Fibroblast of lung (primary cell): ENCODE data around the gene DNAJA3. TPM values are rescaled to one million over a fixed set of nuclear protein-coding genes. Genes with fewer than 3 reads are reported as not detected.

Experiments
- DNase-seq, 2 donors: peaks; one replicate each; pipeline versions ENCODE4 v3.0.0 to v3.0.0-alpha.2; 2010; ENCODE audit warnings: low read depth in 2 of 2
- H2AFZ ChIP-seq: 2 replicates; pipeline ENCODE4 v1.5.1; 2012; ENCODE audit warnings: low read length, control low read depth, inconsistent platforms
- H3K27ac ChIP-seq: 2 replicates; pipeline ENCODE4 v1.5.1; 2011; ENCODE audit warnings: low read length, control low read depth; ENCODE audit not compliant: insufficient read depth
- H3K27me3 ChIP-seq: 2 replicates; pipeline ENCODE4 v1.5.1; 2011; ENCODE audit warnings: mild to moderate bottlenecking, low read length; ENCODE audit not compliant: control insufficient read depth, insufficient read depth
- H3K36me3 ChIP-seq: 2 replicates; pipeline ENCODE4 v1.5.1; 2011; ENCODE audit warnings: low read length; ENCODE audit not compliant: control insufficient read depth, insufficient read depth
- H3K4me1 ChIP-seq: 2 replicates; pipeline ENCODE4 v1.5.1; 2011; ENCODE audit warnings: low read length; ENCODE audit not compliant: control insufficient read depth, insufficient read depth; ENCODE audit errors: extremely low read depth
- H3K4me2 ChIP-seq: 2 replicates; pipeline ENCODE4 v1.5.1; 2011; ENCODE audit warnings: low read length, control low read depth; ENCODE audit not compliant: insufficient read depth; ENCODE audit errors: extremely low read depth
- H3K4me3 ChIP-seq, 4 experiments: fragments of 200-600 bp in 1 of 4; sonication (generic) in 1 of 4; replicated peaks in 1 of 4; 2 replicates each; pipeline ENCODE4 v1.5.1; 2011 to 2016; ENCODE audit warnings: low read length in 4 of 4, low read depth in 3 of 4, mild to moderate bottlenecking in 3 of 4, control low read depth in 2 of 4, inconsistent platforms in 1 of 4, mixed read lengths in 1 of 4; ENCODE audit not compliant: insufficient read depth in 1 of 4; ENCODE audit errors: control extremely low read depth in 1 of 4
- H3K79me2 ChIP-seq: 2 replicates; pipeline ENCODE4 v1.5.1; 2012; ENCODE audit warnings: mild to moderate bottlenecking, low read length, inconsistent platforms; ENCODE audit not compliant: control insufficient read depth, insufficient read depth
- H3K9ac ChIP-seq: 2 replicates; pipeline ENCODE4 v1.5.1; 2011; ENCODE audit warnings: mild to moderate bottlenecking, low read length, control low read depth; ENCODE audit not compliant: insufficient read depth
- H3K9me3 ChIP-seq: 2 replicates; pipeline ENCODE4 v1.5.1; 2012; ENCODE audit warnings: low read depth, low read length; ENCODE audit not compliant: control insufficient read depth, insufficient read depth
- H4K20me1 ChIP-seq: 2 replicates; pipeline ENCODE4 v1.5.1; 2011; ENCODE audit warnings: low read length; ENCODE audit not compliant: control insufficient read depth, insufficient read depth; ENCODE audit errors: extremely low read depth
- CTCF ChIP-seq, 2 donors: IDR thresholded peaks in 1 of 2; conservative IDR thresholded peaks in 1 of 2; 1 replicate in 1 of 2; 2 replicates in 1 of 2; pipeline ENCODE4 v1.5.1; 2011 to 2012; ENCODE audit warnings: low read length in 2 of 2, control low read depth in 1 of 2, inconsistent platforms in 1 of 2, low read depth in 1 of 2, mild to moderate bottlenecking in 1 of 2
- EZH2 ChIP-seq: IDR thresholded peaks from 2 replicates; pipeline ENCODE4 v1.5.1; 2012; ENCODE audit warnings: low read length, control low read depth, mild to moderate bottlenecking; ENCODE audit errors: missing control alignments
- polyA plus RNA-seq, 2 donors: library from polyadenylated mRNA; depleted of rRNA in 1 of 2; stranded (reverse) in 1 of 2; unstranded in 1 of 2; fragments of >200 nt; gene quantifications; 2 replicates each; pipeline ENCODE4 v1.2.1, GENCODE V29; 2011 to 2012; ENCODE audit warnings: missing spikeins in 1 of 2
- total RNA-seq: library from RNA; depleted of rRNA; stranded (reverse); fragments of >200 nt; gene quantifications from 2 replicates; pipeline ENCODE4 v1.2.1, GENCODE V29; 2014

DNAJA3 gene
- total and polyA plus RNA-seq, 2 donors (not counting 1 experiment from before 2014, with no cell fraction given), result 27.8 to 66.1 TPM

- H3K27me3 ChIP-seq, result no peaks in the 10 kb centered on the region
- no peak for TF ChIP-seq EZH2
- TF ChIP-seq CTCF (conservative IDR thresholded peaks at IDR 0.05 in 1 of 2, IDR thresholded peaks at IDR 0.05 in 1 of 2; ENCODE audit: low read depth in 1 of 2, low read length in 2 of 2), result no peak
- no peaks in the 10 kb centered on the region for H4K20me1 ChIP-seq
- no peak overlapping the region for H3K9ac ChIP-seq
- no peak for DNase-seq
- peaks cover 3% of the 10 kb centered on the region for H3K4me1 ChIP-seq
- peaks cover 15% of the 10 kb centered on the region for H3K36me3 ChIP-seq
- H3K4me2 ChIP-seq, result no peak overlapping the region
- H3K27ac ChIP-seq, result no peak overlapping the region
- no peaks in the 10 kb centered on the region for H3K9me3 ChIP-seq
- H3K79me2 ChIP-seq, result no peaks in the 10 kb centered on the region
- no peak overlapping the region for H2AFZ ChIP-seq
- H3K4me3 ChIP-seq, result no peak overlapping the region
Observed at GRCh38 chr16:4437366-4437765, 11.7 kb downstream of the DNAJA3 start.

GRCh38 chr16:4442371-4442770, 16.7 kb downstream of the DNAJA3 start:
- Histone ChIP-seq H3K9me3 (no peaks in the 10 kb centered on the region), H3K36me3 (peaks cover 31% of the 10 kb centered on the region), H3K4me1 (no peaks in the 10 kb centered on the region), H3K79me2 (no peaks in the 10 kb centered on the region), H3K27ac (no peak overlapping the region), H3K4me2 (no peak overlapping the region), H4K20me1 (no peaks in the 10 kb centered on the region), H3K27me3 (no peaks in the 10 kb centered on the region), H3K9ac (no peak overlapping the region), H2AFZ (no peak overlapping the region), H3K4me3 (no peak overlapping the region)
- DNase-seq, result no peak
- no peak for TF ChIP-seq EZH2
- no peak for TF ChIP-seq CTCF (conservative IDR thresholded peaks at IDR 0.05 in 1 of 2, IDR thresholded peaks at IDR 0.05 in 1 of 2; ENCODE audit: low read depth in 1 of 2, low read length in 2 of 2)

- Histone ChIP-seq H3K9ac (no peak overlapping the region), H3K4me2 (no peak overlapping the region), H3K79me2 (no peaks in the 10 kb centered on the region), H3K4me3 (no peak overlapping the region), H3K36me3 (peaks cover 32% of the 10 kb centered on the region), H3K4me1 (no peaks in the 10 kb centered on the region), H3K27me3 (no peaks in the 10 kb centered on the region), H3K27ac (no peak overlapping the region), H2AFZ (no peak overlapping the region), H3K9me3 (no peaks in the 10 kb centered on the region), H4K20me1 (no peaks in the 10 kb centered on the region)
- DNase-seq, result no peak
- TF ChIP-seq CTCF (conservative IDR thresholded peaks at IDR 0.05 in 1 of 2, IDR thresholded peaks at IDR 0.05 in 1 of 2; ENCODE audit: low read depth in 1 of 2, low read length in 2 of 2), result no peak
- TF ChIP-seq EZH2, result no peak
Observed at GRCh38 chr16:4443271-4443670, 17.6 kb downstream of the DNAJA3 start.
